H1 (cell line): ENCODE results near the gene MACROD2. TPM values are rescaled to one million over a fixed set of nuclear protein-coding genes. Genes with fewer than 3 reads are reported as not detected.

Source experiments
- CTCF ChIA-PET: fragments of 300-600 bp; sonication (Branson Sonifier 250); formaldehyde crosslinking; loops from one replicate; lab custom pipeline; 2021; ENCODE audit not compliant: partially characterized antibody; lab: Charles Lee
- POLR2A ChIA-PET: fragments of 300-600 bp; sonication (Branson Sonifier 250); formaldehyde crosslinking; loops from one replicate; lab custom pipeline; 2021; ENCODE audit warnings: inconsistent platforms; ENCODE audit not compliant: partially characterized antibody; lab: Charles Lee
- DNase-seq, 2 experiments: peaks; one replicate each; pipeline versions ENCODE4 v3.0.0 to v3.0.0-alpha.2; 2010 to 2022; ENCODE audit warnings: low spot score in 2 of 2, low read depth in 1 of 2, mixed read lengths in 1 of 2
- FAIRE-seq: peaks from 2 replicates; lab custom pipeline; 2011; peaks lifted over from hg19 to GRCh38; lab: Jason Lieb, UNC
- H2AFZ ChIP-seq: 2 replicates; pipeline ENCODE4 v1.8.1; 2012; ENCODE audit warnings: low read length, inconsistent platforms
- H2AK5ac ChIP-seq: 2 replicates; pipeline ENCODE4 v1.6.1; 2013; ENCODE audit warnings: low read depth, low read length
- H2BK120ac ChIP-seq: replicated peaks from 2 replicates; pipeline ENCODE3; 2013; ENCODE audit warnings: low read depth, low read length, inconsistent platforms
- H2BK12ac ChIP-seq: 2 replicates; pipeline ENCODE4 v1.6.1; 2013; ENCODE audit warnings: low read depth, low read length
- H2BK15ac ChIP-seq: 2 replicates; pipeline ENCODE4 v1.6.1; 2013; ENCODE audit warnings: low read length
- H2BK20ac ChIP-seq: 2 replicates; pipeline ENCODE4 v1.6.1; 2013; ENCODE audit warnings: low read length
- H2BK5ac ChIP-seq: 2 replicates; pipeline ENCODE4 v1.6.1; 2013; ENCODE audit warnings: low read depth, low read length
- H3K14ac ChIP-seq: 2 replicates; pipeline ENCODE4 v1.6.1; 2013; ENCODE audit warnings: inconsistent platforms; ENCODE audit not compliant: insufficient read length
- H3K18ac ChIP-seq: 2 replicates; pipeline ENCODE4 v1.6.1; 2013; ENCODE audit warnings: low read length; ENCODE audit errors: extremely low read depth
- H3K23ac ChIP-seq: 2 replicates; pipeline ENCODE4 v1.6.1; 2013; ENCODE audit warnings: inconsistent platforms; ENCODE audit not compliant: insufficient read length
- H3K23me2 ChIP-seq: 2 replicates; pipeline ENCODE4 v1.6.1; 2013; ENCODE audit warnings: low read depth, low read length
- H3K27ac ChIP-seq: 2 replicates; pipeline ENCODE4 v1.6.1; 2011; ENCODE audit warnings: low read depth, low read length, inconsistent platforms
- H3K27me3 ChIP-seq, 4 experiments: replicated peaks in 1 of 4; 1 replicate in 1 of 4; 2 replicates in 3 of 4; pipeline versions ENCODE4 v1.6.1 to v1.8.1; 2011 to 2013; ENCODE audit warnings: low read length in 3 of 4, mild to moderate bottlenecking in 3 of 4, inconsistent platforms in 2 of 4, mixed read lengths in 2 of 4, moderate library complexity in 1 of 4; ENCODE audit not compliant: control insufficient read depth in 3 of 4, insufficient read depth in 3 of 4; ENCODE audit errors: extremely low read depth in 1 of 4
- H3K36me3 ChIP-seq, 4 experiments: 2 replicates each; pipeline versions ENCODE4 v1.6.1 to v1.8.1; 2011 to 2013; ENCODE audit warnings: mild to moderate bottlenecking in 4 of 4, low read length in 3 of 4, moderate library complexity in 2 of 4, control low read depth in 1 of 4, inconsistent platforms in 1 of 4; ENCODE audit not compliant: insufficient read depth in 4 of 4, control insufficient read depth in 2 of 4
- H3K4ac ChIP-seq: replicated peaks from 2 replicates; pipeline ENCODE3; 2013; ENCODE audit warnings: low read length, low read depth, mixed read lengths, inconsistent platforms; ENCODE audit not compliant: insufficient read length
- H3K4me1 ChIP-seq, 4 experiments: replicated peaks in 1 of 4; 1 replicate in 1 of 4; 2 replicates in 3 of 4; pipeline versions ENCODE4 v1.6.1 to v1.8.1; 2011 to 2013; ENCODE audit warnings: low read length in 3 of 4, inconsistent platforms in 2 of 4, mixed read lengths in 1 of 4; ENCODE audit not compliant: insufficient read depth in 4 of 4, control insufficient read depth in 3 of 4
- H3K4me2 ChIP-seq, 2 experiments: 2 replicates each; pipeline versions ENCODE4 v1.6.1 to v1.8.1; 2011 to 2013; ENCODE audit warnings: low read depth in 2 of 2, low read length in 2 of 2, control low read depth in 1 of 2, inconsistent platforms in 1 of 2, mild to moderate bottlenecking in 1 of 2; ENCODE audit not compliant: insufficient read depth in 1 of 2
- H3K4me3 ChIP-seq, 4 experiments: fragments of 200-600, 300-600 bp in 1 of 4; sonication (generic), shearing (Covaris generic), sonication (Bioruptor Twin) in 1 of 4; 2 replicates each; pipeline versions ENCODE4 v1.5.1 to v1.8.1; 2011 to 2016; ENCODE audit warnings: low read length in 4 of 4, low read depth in 3 of 4, control low read depth in 2 of 4, inconsistent platforms in 2 of 4, mild to moderate bottlenecking in 2 of 4, mixed read lengths in 1 of 4, moderate library complexity in 1 of 4; ENCODE audit not compliant: insufficient read depth in 2 of 4; ENCODE audit errors: extremely low read depth in 1 of 4
- H3K56ac ChIP-seq: replicated peaks from 2 replicates; pipeline ENCODE3; 2013; ENCODE audit warnings: low read depth, mild to moderate bottlenecking, mixed read lengths, low read length, inconsistent platforms; ENCODE audit not compliant: insufficient read length
- H3K79me1 ChIP-seq: 2 replicates; pipeline ENCODE4 v1.6.1; 2013; ENCODE audit warnings: low read depth, low read length, control low read depth
- H3K79me2 ChIP-seq, 2 experiments: 2 replicates each; pipeline versions ENCODE4 v1.6.1 to v1.8.1; 2012 to 2013; ENCODE audit warnings: low read length in 2 of 2, mild to moderate bottlenecking in 2 of 2, inconsistent platforms in 1 of 2; ENCODE audit not compliant: insufficient read depth in 2 of 2, control insufficient read depth in 1 of 2
- H3K9ac ChIP-seq, 4 experiments: replicated peaks in 1 of 4; 1 replicate in 1 of 4; 2 replicates in 3 of 4; pipeline versions ENCODE4 v1.6.1 to v1.8.1; 2011 to 2013; ENCODE audit warnings: low read depth in 3 of 4, low read length in 3 of 4, control low read depth in 2 of 4, mild to moderate bottlenecking in 2 of 4, moderate library complexity in 2 of 4, inconsistent platforms in 1 of 4; ENCODE audit errors: extremely low read depth in 1 of 4
- H3K9me3 ChIP-seq, 2 experiments: 2 replicates each; pipeline versions ENCODE4 v1.6.1 to v1.8.1; 2012 to 2013; ENCODE audit warnings: mild to moderate bottlenecking in 2 of 2, moderate library complexity in 2 of 2, control low read depth in 1 of 2, inconsistent platforms in 1 of 2, low read depth in 1 of 2, low read length in 1 of 2, mixed read lengths in 1 of 2; ENCODE audit not compliant: insufficient read depth in 2 of 2
- H4K20me1 ChIP-seq, 2 experiments: replicated peaks in 1 of 2; 2 replicates each; pipeline versions ENCODE3 to v1.8.1; 2011 to 2013; ENCODE audit warnings: inconsistent platforms in 2 of 2, low read length in 2 of 2, mild to moderate bottlenecking in 1 of 2; ENCODE audit not compliant: insufficient read depth in 2 of 2, control insufficient read depth in 1 of 2
- H4K5ac ChIP-seq: 2 replicates; pipeline ENCODE4 v1.6.1; 2013; ENCODE audit warnings: low read length, low read depth, mixed read lengths, inconsistent platforms; ENCODE audit not compliant: insufficient read length
- H4K8ac ChIP-seq: 2 replicates; pipeline ENCODE4 v1.8.0; 2013; ENCODE audit warnings: mild to moderate bottlenecking, moderate library complexity, low read length, inconsistent platforms; ENCODE audit not compliant: insufficient read depth; ENCODE audit errors: extremely low read depth
- H4K91ac ChIP-seq: replicated peaks from 2 replicates; pipeline ENCODE3; 2013; ENCODE audit warnings: low read length, mixed read lengths, inconsistent platforms; ENCODE audit not compliant: insufficient read length
- BACH1 ChIP-seq: IDR thresholded peaks from 2 replicates; pipeline ENCODE4 v1.6.1; 2012; ENCODE audit warnings: low read length, improper control_type of control experiment
- CBX5 ChIP-seq: fragments of 300-800, 300-1000 bp; sonication (generic); IDR thresholded peaks from 2 replicates; pipeline ENCODE4 v1.7.1; 2016; ENCODE audit warnings: antibody characterized with exemption, low read length, low read depth
- EP300 ChIP-seq, 2 experiments: IDR thresholded peaks; 1 replicate in 1 of 2; 2 replicates in 1 of 2; pipeline ENCODE4 v1.6.1; 2011 to 2012; ENCODE audit warnings: low read depth in 2 of 2, low read length in 2 of 2, mild to moderate bottlenecking in 2 of 2, borderline replicate concordance in 1 of 2, inconsistent platforms in 1 of 2, moderate library complexity in 1 of 2
- MAFK ChIP-seq: IDR thresholded peaks from 2 replicates; pipeline ENCODE4 v1.6.1; 2012; ENCODE audit warnings: low read depth, mild to moderate bottlenecking, improper control_type of control experiment, low read length
- WGBS, 2 experiments: shearing (Covaris generic) in 1 of 2; methylation state at CpG; one replicate each; pipeline versions ENCODE4 v1.1.6 to v1.1.7; 2013 to 2015; ENCODE audit warnings: low lambda C conversion rate in 2 of 2, mixed read lengths in 2 of 2, inconsistent platforms in 1 of 2, low coverage in 1 of 2, missing lambda C conversion rate in 1 of 2; ENCODE audit not compliant: insufficient replicate concordance in 2 of 2, insufficient coverage in 1 of 2, insufficient read length in 1 of 2; ENCODE audit errors: extremely low coverage in 1 of 2, missing lambda C conversion rate in 1 of 2; 5-methylcytosine and 5-hydroxymethylcytosine counted together
- polyA plus RNA-seq, 7 experiments: library from polyadenylated mRNA; depleted of rRNA in 3 of 7; stranded (reverse) in 5 of 7; unstranded in 2 of 7; fragments of >200 nt in 5 of 7; fragments of 200-250 nt in 2 of 7; gene quantifications; 1 replicate in 5 of 7; 2 replicates in 1 of 7; 4 replicates in 1 of 7; pipeline versions ENCODE4 v1.2.1 to v1.2.3, GENCODE V29; 2011 to 2013; ENCODE audit warnings: missing spikeins in 2 of 7, mixed read lengths in 2 of 7
- total RNA-seq: library from RNA; stranded (reverse); fragmentation: NEBNext Ultra II Directional; extraction: Animal tissue kit (Norgen Biotek cat#: 25700); gene quantifications from 2 replicates; pipeline ENCODE4 v1.2.1, GENCODE V29; 2021
- TF ChIP-seq, protein P1 (sequence below): IDR thresholded peaks from 2 replicates; pipeline ENCODE4 v1.6.1; 2011; ENCODE audit warnings: low read length, improper control_type of control experiment

MACROD2 gene
- total and polyA plus RNA-seq, 2 of the 8 experiments (the other 6 are each of a cell fraction or from before 2014, with no cell fraction given) = 0.70 to 3.9 TPM

DNA sequence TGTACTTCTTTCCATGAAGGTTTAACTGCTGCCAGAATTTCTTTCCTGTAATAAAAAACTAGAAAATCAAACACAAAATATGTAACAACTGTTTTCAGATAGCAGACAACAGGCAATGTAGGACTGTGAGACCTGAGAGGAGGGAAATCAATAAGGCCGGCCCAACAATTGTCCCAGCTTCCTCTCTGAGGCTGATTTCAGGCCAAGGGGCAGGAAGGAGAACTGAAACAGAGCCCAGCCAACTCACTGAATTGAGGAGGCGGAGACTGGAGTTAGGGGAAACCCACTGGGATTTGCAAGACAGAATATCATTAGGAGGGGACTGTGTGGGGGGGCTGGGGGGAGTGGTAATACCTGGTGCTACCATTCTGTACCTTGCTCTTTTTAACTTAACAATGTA lies 299.9 kb downstream of the MACROD2 start:
- no peak overlapping the region for H2BK20ac ChIP-seq
- H4K8ac ChIP-seq = no peak overlapping the region
- H3K79me2 ChIP-seq = no peaks in the 10 kb centered on the region
- DNase-seq (no peak), FAIRE-seq (no peak)
- no peak overlapping the region for H2BK5ac ChIP-seq
- no peaks in the 10 kb centered on the region for H3K36me3 ChIP-seq
- H3K4ac ChIP-seq = no peak overlapping the region
- WGBS, 2 experiments = 56% methylated on average over 2 of the region's 2 CpGs; no CpG with 5 or more reads in 1 of the 2 experiments
- H3K23me2 ChIP-seq = no peaks in the 10 kb centered on the region
- no peak overlapping the region for H2AFZ ChIP-seq
- no peaks in the 10 kb centered on the region for H3K4me1 ChIP-seq
- no peak overlapping the region; a peak in 1 of 7 replicates for H3K9ac ChIP-seq
- H3K9me3 ChIP-seq = no peaks in the 10 kb centered on the region
- H3K23ac ChIP-seq = no peak overlapping the region
- H3K4me2 ChIP-seq = no peak overlapping the region
- H4K91ac ChIP-seq = no peak overlapping the region
- H3K56ac ChIP-seq = no peak overlapping the region
- H3K18ac ChIP-seq = no peak overlapping the region
- no peak overlapping the region for H2BK15ac ChIP-seq
- no peaks in the 10 kb centered on the region for H3K79me1 ChIP-seq
- no peak overlapping the region for H3K27ac ChIP-seq
- H2BK120ac ChIP-seq = no peak overlapping the region
- no peak overlapping the region for H2AK5ac ChIP-seq
- no peaks in the 10 kb centered on the region for H3K27me3 ChIP-seq
- POLR2A ChIA-PET = no interaction called here
- no peak overlapping the region for H2BK12ac ChIP-seq
- TF ChIP-seq EP300 (IDR thresholded peaks at IDR 0.05; ENCODE audit: borderline replicate concordance in 1 of 2, low read depth in 2 of 2, low read length in 2 of 2) (no peak), BACH1 (no peak), MAFK (no peak), CBX5 (no peak)
- TF ChIP-seq, protein P1, sequence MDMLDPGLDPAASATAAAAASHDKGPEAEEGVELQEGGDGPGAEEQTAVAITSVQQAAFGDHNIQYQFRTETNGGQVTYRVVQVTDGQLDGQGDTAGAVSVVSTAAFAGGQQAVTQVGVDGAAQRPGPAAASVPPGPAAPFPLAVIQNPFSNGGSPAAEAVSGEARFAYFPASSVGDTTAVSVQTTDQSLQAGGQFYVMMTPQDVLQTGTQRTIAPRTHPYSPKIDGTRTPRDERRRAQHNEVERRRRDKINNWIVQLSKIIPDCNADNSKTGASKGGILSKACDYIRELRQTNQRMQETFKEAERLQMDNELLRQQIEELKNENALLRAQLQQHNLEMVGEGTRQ = no peak
- H4K5ac ChIP-seq = no peak overlapping the region
- H3K14ac ChIP-seq = no peak overlapping the region
- H4K20me1 ChIP-seq = no peaks in the 10 kb centered on the region
- H3K4me3 ChIP-seq = no peak overlapping the region
- CTCF ChIA-PET = interaction anchor here (1.0 kb wide), 1 partner anchor 21 kb away, joined by 3 read pairs; no protein-coding TSS in a partner anchor
